Mesothelial cell of epicardium (in vitro differentiated cells): Measurements from ENCODE around the gene GNAI2. TPM values are rescaled to one million over a fixed set of nuclear protein-coding genes. Genes with fewer than 3 reads are reported as not detected.
"Not testable (repeated sequence)": the region's sequence is repeated elsewhere in the genome, so short reads cannot be mapped to it uniquely, and the experiment has no call there.

Source experiments
- DNase-seq, 2 experiments: peaks; one replicate each; pipeline ENCODE4 v3.0.0; 2021; ENCODE audit warnings: low spot score in 2 of 2; ENCODE audit not compliant: unreplicated experiment in 2 of 2
- H3K27ac Mint-ChIP-seq: 2 replicates; pipeline ENCODE4 v1.8.0; 2021; ENCODE audit warnings: mixed read lengths
- H3K27me3 Mint-ChIP-seq: 2 replicates; pipeline ENCODE4 v1.8.0; 2021; ENCODE audit warnings: low read depth, mixed read lengths
- H3K36me3 Mint-ChIP-seq: 2 replicates; pipeline ENCODE4 v1.8.0; 2021; ENCODE audit warnings: mixed read lengths
- H3K4me1 Mint-ChIP-seq: 2 replicates; pipeline ENCODE4 v1.8.0; 2021; ENCODE audit warnings: mixed read lengths
- H3K4me3 Mint-ChIP-seq: 2 replicates; pipeline ENCODE4 v1.8.0; 2021; ENCODE audit warnings: mild to moderate bottlenecking, moderate library complexity, mixed read lengths
- H3K9me3 Mint-ChIP-seq: 2 replicates; pipeline ENCODE4 v1.8.0; 2021; ENCODE audit warnings: mixed read lengths
- total RNA-seq: library from RNA; stranded (reverse); gene quantifications from 3 replicates; pipeline ENCODE4 v1.2.1, GENCODE V29; 2021
- TF ChIP-seq, protein P1 (sequence below): fragments of 200-600 bp; sonication (generic); IDR thresholded peaks from one replicate; pipeline ENCODE4 v1.5.0; 2021; ENCODE audit warnings: antibody characterized with exemption; ENCODE audit not compliant: unreplicated experiment

The GNAI2 gene
- total RNA-seq, 1 donor from 2014 or later: 156 TPM

DNA sequence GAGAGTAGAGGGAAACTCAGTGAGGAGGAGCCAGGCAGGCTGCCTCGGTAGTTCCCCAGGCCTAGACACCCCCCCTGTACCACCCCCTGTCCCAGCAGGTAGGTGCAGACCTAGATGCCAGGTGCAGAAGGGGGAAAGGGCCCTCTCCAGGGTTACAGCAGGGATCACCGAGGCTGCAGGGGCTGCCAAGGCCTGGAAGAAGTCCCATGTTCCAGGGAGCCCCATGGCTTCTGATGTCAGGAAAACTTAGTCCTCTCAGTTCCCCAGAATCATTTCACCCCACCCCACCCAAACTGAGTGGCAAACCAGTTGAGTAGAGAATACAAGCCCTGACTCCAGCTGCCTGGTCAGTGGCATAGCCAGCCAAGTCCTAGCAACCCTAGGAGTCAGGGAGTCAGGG is 25.5 kb downstream of the GNAI2 start:
- DNase-seq: no peak
- Mint-ChIP-seq H3K27me3 (no peaks in the 10 kb centered on the region), H3K27ac (peak overlapping the region; percentile 100), H3K4me1 (peaks cover 45% of the 10 kb centered on the region), H3K4me3 (peak overlapping the region; percentile 64), H3K9me3 (no peaks in the 10 kb centered on the region), H3K36me3 (peaks cover 10% of the 10 kb centered on the region)
- TF ChIP-seq, protein P1, sequence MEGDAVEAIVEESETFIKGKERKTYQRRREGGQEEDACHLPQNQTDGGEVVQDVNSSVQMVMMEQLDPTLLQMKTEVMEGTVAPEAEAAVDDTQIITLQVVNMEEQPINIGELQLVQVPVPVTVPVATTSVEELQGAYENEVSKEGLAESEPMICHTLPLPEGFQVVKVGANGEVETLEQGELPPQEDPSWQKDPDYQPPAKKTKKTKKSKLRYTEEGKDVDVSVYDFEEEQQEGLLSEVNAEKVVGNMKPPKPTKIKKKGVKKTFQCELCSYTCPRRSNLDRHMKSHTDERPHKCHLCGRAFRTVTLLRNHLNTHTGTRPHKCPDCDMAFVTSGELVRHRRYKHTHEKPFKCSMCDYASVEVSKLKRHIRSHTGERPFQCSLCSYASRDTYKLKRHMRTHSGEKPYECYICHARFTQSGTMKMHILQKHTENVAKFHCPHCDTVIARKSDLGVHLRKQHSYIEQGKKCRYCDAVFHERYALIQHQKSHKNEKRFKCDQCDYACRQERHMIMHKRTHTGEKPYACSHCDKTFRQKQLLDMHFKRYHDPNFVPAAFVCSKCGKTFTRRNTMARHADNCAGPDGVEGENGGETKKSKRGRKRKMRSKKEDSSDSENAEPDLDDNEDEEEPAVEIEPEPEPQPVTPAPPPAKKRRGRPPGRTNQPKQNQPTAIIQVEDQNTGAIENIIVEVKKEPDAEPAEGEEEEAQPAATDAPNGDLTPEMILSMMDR: no peak

DNA sequence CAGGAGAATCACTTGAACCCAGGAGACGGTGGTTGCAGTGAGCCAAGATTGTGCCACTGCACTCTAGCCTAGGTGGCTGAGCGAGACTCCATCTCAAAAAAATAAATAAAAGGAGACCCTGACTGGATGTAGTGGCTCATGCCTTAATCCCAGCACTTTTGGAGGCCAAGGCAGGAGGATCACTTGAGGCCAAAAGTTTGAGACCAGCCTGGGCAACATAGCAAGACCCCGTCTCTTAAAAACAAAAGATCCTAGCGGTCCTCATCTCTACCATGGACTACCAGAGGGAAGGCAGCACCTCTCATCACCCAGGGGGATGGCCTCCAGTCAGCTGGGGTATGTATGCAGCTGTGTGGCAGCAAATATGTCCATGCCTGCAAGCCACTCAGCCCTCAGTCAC is 26.2 kb downstream of the GNAI2 start:
- not testable (repeated sequence) for DNase-seq, H3K27me3 Mint-ChIP-seq, H3K36me3 Mint-ChIP-seq, H3K4me3 Mint-ChIP-seq, H3K9me3 Mint-ChIP-seq
- Mint-ChIP-seq H3K4me1 (peaks cover 52% of the 10 kb centered on the region), H3K27ac (peak overlapping the region; percentile 100)

DNA sequence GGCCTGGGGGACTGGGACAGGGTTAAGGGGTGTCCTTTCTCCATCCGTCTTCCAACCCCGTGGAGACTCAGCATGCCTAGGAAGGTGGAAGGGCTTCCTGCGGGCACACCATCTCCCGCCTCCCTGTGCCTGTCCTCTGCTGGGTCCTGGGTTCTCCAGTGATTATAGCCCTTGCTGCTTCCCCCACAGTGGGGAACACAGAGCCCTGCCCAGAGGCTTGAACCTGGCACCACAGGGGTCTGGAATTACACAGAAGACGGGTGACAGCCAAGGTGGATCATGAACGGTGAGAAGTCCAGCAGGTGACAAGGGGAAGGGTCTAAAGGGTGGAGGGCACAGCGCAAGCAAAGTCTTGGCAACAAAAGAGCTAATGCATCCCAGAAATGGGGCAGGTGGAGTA is 26.8 kb downstream of the GNAI2 start:
- TF ChIP-seq, protein P1: no peak
- Mint-ChIP-seq H3K4me3 (no peak overlapping the region), H3K27ac (peak overlapping the region; percentile 100), H3K9me3 (no peaks in the 10 kb centered on the region), H3K36me3 (peaks cover 1% of the 10 kb centered on the region), H3K4me1 (peaks cover 58% of the 10 kb centered on the region), H3K27me3 (no peaks in the 10 kb centered on the region)
- DNase-seq: no peak

DNA sequence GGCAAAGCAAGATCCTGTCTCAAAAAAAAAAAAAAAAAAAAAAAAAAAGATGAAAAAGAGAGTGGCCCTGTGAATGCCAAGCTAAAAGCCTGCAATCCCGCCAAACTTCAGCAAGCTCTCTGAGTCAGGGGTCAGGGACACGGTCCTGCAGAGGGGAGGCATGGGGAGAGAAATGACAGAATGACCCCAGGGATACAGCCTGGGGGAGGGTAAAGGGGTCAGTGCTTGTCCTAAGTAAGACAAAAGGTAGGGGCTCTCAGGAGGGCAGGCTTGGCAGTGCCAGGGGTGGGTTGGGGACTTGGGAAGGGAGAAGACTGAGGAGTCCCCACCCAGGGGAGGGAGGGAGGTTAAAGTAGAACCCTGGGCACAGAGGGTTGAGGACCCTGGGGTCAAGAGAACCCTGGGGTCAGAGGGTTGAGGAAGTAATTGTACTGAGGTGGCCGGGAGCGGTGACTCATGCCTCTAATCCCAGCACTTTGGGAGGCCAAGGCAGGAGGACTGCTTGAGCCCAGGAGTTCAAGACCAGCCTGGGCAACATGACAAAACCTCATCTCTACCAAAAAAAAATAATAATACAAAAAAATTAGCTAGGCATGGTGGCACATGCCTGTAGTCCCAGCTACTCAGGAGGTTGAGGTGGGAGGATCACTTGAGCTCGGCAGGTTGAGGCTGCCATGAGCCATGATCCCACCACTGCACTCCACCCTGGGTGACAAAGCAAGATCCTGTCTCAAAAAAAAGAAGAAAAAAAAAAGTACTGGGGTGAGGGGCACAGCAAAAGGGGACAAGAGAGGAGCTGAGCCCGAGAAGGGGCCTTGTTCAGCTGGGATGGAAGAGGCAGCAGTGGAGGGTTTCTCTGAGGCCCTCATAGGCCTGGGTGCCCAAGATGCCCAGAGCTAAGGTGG is 27.7 kb downstream of the GNAI2 start:
- peak overlapping the region; percentile 2 for H3K4me3 Mint-ChIP-seq
- TF ChIP-seq, protein P1: no peak
- peak overlapping the region; percentile 100 for H3K27ac Mint-ChIP-seq
- DNase-seq: no peak
- H3K36me3 Mint-ChIP-seq: no peaks in the 10 kb centered on the region
- peaks cover 67% of the 10 kb centered on the region for H3K4me1 Mint-ChIP-seq
- no peaks in the 10 kb centered on the region for H3K27me3 Mint-ChIP-seq
- no peaks in the 10 kb centered on the region for H3K9me3 Mint-ChIP-seq

DNA sequence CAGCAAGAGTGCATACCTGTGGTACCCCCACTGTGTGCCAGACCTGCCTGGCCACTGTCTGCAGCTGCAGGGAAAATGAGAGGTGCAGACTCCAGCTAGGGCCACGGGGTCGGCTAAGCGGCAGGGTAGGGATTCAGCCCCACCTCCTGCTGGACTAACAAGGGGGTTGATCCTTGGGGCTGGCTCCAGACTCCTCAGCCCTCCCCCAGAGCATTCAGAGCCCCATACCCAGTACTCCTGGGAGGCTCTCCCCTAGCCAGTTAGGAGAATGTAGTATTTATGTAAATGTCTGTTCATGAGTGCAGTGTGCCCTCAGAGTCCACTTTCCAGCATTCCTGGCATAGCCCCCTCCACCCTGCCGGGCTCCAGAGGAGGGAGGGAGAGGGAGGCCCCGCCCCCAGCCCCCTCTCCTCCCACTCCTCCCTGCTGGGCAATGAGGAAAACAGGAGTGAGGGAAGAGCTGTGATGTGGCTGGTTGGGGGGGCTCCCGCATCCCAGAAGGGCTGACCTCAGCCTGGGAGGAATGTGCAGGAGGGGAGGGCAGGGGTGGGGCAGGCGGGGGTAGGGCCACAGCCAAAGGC is 28.5 kb downstream of the GNAI2 start:
- Mint-ChIP-seq H3K36me3 (no peaks in the 10 kb centered on the region), H3K9me3 (no peaks in the 10 kb centered on the region), H3K4me1 (peaks cover 65% of the 10 kb centered on the region), H3K4me3 (peak overlapping the region; percentile 2), H3K27me3 (no peaks in the 10 kb centered on the region), H3K27ac (peak overlapping the region; percentile 100)
- DNase-seq: peak; percentile 86 to 88
- TF ChIP-seq, protein P1: no peak

DNA sequence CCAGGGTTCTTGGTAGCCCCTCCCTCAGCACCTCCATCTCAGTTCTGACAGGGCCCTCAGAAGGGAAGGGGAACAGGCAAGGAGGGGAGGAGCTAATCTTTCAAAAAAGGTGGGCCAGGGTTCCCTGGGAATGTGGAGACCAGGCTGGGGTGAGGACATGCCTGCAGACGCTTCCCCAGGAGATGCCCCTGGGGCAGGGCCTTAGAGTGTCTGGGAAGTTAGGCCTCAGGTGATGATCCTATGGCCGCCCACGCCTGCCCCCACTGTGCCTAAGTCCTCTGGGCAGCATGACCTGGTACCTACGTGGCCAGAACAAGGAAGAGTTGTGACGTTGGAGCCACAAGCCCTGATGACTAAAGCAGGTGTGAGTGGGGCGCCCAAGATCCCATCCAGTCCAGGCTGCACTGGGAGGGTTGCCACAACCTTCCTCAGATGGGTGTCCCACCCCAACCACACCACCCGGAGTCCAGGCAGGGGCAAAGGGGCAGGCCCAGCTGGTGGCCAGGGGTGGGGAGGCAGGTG is 29.0 kb downstream of the GNAI2 start:
- no peaks in the 10 kb centered on the region for H3K27me3 Mint-ChIP-seq
- peak overlapping the region; percentile 100 for H3K27ac Mint-ChIP-seq
- H3K9me3 Mint-ChIP-seq: no peaks in the 10 kb centered on the region
- peak overlapping the region; percentile 38 for H3K4me3 Mint-ChIP-seq
- no peaks in the 10 kb centered on the region for H3K36me3 Mint-ChIP-seq
- TF ChIP-seq, protein P1: no peak
- H3K4me1 Mint-ChIP-seq: peaks cover 67% of the 10 kb centered on the region
- DNase-seq: no peak
